CD4-positive, alpha-beta T cell treated with Interleukin-21 for 1 hour (primary cell): ENCODE measurements around the gene COL4A2.

Experiments used
- DNase-seq: peaks from one replicate; pipeline ENCODE4 v3.0.0-alpha.2; 2020

COL4A2 gene

DNA sequence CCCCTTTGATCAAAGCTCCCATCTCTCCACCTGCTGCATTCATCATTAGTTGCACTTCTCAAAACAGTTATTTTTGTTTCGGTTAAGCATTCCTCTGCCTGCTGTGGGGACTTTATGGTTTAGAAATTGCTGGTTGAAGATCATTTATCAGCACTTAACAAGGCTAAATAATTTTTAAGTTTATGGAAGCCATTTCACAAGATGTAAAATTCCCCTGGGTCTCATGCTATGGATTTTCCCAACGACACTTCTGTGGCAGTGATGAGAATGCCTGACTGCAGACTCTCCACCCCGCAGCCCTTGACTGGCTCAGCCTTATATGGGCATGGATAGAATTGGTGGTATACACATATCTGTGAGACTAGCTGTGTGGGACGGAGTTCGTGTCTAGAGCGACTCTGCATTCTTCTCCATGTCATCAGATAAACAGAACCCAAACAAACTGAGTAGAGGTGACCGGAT lies 52.8 kb downstream of the COL4A2 start:
- DNase-seq, result no peak

DNA sequence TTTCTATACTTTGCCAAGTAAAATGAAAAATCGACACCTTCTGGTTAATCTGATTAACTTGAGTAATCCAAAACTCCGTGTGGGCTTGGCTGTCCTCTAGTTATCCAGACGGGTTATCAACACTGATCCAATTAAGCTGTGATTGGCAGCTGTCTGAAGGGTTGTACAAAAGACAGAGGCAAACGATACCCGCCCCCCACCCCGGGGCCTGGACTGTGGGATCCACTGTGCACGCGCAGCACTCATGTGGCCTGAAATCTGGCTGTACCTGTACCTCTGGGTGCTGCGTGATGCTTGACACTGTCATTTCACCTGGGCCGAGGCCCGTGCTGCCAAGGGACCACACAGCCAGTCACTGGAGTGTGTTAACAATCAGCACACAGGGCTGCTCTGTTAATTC lies 53.5 kb downstream of the COL4A2 start:
- DNase-seq, result no peak

DNA sequence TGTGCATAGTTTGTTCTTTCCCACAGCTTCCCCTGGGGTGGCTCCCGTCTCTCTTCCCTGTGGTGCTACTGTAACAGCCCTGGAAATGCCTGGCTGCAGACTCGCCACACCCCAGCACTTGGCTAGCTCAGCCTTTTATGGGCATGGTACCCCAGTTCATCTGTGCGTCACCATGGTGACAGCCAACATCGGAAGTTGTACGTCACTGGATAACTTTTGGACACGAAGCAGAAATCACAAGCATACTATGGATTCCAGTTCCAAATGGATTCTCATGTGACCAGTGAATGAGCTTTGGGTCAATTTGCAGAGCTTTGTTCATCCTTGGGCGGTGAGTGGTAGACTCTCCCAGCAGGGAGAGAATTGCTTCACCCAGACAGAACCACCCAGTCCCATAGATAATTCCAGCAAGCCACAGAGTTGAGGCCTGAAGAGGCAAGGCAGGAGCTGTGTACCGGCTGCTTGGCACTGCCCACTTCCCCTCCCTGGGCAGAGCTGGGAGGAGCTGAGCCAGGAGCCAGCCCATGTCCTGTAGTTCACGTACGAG lies 54.4 kb downstream of the COL4A2 start:
- DNase-seq, result no peak

DNA sequence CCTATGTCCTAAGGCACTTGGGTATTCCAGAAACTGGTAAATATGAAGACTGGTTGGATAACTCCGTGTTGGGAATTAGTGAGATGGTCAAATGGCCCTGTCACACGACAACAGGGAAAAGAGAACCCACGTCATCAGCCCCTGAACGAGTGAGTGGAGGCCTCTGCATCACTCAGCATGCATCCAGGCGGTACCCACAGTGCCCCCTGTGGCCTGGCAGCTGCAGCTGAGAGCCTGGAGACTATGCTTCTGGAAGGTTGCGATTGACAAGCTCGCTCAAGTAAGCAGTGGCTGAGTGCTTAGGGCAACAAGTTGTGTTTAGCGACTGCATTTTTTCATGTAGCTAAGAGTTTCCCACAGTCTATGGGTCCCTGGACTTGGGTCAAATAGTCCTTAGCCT lies 55.9 kb downstream of the COL4A2 start:
- no peak for DNase-seq

DNA sequence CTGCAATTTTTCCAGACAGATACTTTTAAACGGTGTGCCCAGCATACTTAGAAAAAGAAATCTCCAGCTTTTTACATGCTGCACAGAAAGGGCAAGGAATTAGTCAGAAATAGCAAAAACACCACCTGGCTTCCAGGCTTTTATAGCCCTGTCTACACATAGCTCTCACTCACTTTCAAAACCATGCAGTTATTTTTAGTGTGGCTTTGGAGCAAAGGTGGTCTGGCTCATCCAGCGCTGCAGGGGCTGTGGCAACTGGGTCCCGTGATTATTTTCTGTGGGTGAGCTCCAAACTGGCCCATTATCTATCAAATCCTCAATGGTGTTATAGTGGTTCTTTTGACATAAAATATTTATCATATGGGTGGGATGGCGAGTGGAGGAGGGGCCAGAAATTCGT lies 57.0 kb downstream of the COL4A2 start:
- no peak for DNase-seq

DNA sequence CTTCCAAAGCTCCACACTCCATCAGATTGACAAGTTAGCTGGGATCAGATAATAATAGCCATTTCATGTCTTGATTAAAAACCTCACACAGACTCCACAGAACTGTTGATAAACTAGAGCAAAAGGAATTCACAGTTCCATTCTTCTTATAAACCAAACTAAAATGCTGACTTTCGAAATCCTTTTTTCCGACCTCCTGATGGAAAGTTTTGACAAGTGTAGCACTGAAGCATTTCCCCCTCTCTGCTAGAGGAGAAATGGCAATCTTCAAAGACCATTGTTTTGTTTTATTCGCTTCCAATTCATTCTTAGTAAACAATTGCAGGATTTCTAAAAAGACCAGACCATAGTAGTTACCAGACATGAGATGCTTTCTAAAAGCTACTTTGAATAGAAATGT lies 58.8 kb downstream of the COL4A2 start:
- DNase-seq, result no peak

DNA sequence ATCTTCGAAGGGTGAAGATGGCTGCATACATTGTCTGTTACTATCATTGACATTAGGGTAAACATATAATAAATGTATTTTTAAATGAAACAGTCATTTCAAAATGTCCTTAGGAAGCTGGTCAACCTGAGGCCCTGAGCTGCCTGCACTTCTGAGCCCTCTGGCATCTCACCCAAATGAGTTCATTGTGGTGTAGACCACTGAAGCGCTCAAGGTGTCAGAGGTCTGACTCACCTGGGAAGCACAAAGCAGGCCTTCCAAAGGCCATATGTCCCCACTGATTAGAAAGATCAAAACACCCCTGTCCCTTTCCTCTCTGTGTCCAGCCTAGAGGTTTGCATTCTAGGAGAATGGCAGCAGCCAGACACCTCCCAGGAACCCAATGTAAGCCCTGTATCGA lies 59.6 kb downstream of the COL4A2 start:
- DNase-seq, result no peak

DNA sequence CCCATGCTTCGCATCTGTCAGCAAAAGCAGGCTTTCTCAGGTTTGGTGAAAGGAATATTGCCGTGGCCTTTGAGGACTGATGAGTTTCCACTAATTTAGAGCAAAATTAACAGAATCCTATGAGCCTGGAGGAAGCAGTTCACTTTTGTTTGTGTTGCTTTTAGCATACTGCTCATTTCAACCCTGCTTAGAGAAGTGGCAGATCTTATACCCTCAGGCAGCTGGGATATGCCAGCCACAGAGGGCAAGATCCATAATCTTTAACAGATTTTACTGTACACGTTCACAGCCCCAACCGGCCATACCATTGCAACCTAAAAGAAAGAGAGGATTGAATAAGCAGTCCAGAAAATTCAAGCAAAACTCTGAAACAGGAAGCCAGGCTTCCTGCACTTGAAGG lies 60.5 kb downstream of the COL4A2 start:
- DNase-seq, result no peak

DNA sequence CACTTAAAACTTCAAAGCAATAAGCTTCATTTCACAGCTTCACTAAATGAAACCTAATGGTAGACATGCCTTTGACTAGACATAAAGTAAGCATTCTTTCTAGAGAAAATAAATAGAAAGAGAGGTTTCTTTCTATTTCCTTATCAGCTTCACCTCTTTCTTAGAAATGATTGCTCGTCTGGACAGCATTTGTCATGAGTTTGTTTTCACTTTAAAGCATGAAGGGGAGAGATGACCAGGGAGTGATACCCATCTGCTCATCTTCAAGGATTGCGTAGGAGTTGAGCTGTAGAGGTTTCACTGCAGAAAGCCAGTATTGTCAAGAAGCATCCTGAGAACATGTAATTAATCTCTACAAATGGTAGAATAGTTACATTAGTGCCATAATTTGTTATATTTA lies 61.3 kb downstream of the COL4A2 start:
- DNase-seq, result no peak

DNA sequence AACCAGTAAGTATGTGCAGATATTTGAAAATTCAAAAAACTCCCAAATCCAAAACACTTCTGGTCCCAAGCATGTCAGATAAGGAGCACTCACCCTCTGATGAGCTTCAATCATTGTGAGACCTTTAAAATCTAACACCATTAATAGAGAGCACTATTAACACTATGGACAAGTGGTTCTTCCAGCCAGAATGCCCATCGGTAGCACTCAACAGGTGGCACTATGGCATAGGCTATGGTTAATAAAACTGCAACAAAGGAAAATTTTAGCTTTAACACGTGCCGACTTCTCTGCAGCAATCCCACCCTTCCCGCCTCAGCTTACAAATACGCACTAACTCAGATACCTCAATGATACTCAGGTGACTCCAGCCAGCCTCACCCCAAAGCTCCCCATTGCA lies 62.3 kb downstream of the COL4A2 start:
- no peak for DNase-seq

DNA sequence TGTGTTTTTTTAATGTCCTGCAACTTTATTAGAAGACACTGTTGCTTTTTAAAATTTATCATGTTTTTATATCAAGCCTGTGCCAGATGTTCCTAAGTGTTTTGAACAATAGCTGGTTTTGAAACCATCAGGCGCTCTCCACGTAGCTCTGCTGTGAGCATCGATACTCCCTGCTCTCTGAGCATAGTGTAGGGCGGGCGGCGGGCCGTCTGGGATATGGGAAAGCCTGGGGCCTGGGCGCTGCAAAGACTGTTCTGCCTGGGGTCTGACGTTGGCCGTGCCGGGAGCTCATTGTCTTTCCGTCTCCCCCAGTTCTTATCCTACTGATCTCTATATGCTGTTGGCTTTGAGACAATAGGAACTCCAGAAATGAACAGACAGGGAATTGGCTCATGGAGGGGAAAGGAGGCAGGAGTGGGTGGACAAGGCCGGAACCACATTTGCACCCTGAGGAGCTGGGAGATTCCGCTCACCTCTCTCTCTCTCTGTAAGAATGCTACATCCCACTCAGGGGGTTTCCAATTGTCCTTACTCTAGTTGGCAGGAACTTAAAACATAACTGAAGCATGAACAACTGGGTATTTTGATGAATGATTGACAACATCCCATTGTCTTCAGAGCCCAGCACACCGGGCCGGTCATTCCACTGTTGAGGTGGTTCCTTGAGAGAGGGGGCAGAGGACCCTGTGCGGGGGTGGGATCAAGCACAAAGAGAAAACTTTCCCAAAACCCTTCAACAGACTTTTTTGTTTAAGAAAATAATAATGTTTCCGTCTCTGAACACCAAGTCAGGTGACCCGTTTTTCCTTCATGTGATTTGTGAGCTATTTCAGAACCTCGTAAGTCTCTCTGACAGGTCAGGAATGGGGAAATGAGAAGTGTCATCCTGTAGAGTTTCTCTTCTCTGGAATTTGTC lies 64.7 kb downstream of the COL4A2 start:
- no peak for DNase-seq

DNA sequence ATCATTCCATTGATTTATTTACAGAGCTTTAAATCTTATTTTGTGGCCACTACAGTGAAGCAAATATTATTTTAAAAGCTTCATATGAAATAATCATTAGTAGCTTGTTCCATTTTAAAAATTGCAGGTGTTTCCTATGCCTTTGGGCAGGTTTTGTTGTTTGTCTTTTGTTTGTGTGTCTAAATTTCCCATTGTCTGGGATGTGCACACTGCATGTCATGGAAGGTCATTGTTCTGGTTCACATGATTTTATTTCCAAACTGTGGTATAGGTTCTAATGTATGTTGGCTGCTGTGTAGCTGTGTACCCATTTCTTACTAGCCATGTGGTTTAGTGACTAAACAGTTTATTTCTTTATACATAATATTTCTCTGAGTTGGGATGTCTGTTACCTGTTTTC lies 65.6 kb downstream of the COL4A2 start:
- DNase-seq, result no peak

DNA sequence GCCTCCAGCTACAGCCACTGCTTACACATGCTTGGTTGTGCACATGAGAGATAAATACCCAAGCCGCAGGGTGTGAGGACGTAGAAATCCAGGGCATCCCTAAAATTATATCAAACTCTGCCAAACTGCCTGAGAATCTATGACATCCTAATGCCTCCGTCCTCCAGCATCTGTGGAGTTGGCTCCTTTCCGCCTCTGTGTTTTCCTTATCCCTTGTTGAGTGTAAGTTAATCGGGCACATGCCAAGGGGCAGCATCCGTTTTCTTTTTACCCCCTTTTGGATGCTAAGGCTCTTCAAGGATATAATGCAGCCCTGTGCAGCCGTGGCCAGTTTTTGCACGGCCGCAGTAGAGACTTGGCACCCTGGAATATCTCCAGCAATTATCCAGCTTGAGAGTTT lies 66.5 kb downstream of the COL4A2 start:
- DNase-seq, result no peak

DNA sequence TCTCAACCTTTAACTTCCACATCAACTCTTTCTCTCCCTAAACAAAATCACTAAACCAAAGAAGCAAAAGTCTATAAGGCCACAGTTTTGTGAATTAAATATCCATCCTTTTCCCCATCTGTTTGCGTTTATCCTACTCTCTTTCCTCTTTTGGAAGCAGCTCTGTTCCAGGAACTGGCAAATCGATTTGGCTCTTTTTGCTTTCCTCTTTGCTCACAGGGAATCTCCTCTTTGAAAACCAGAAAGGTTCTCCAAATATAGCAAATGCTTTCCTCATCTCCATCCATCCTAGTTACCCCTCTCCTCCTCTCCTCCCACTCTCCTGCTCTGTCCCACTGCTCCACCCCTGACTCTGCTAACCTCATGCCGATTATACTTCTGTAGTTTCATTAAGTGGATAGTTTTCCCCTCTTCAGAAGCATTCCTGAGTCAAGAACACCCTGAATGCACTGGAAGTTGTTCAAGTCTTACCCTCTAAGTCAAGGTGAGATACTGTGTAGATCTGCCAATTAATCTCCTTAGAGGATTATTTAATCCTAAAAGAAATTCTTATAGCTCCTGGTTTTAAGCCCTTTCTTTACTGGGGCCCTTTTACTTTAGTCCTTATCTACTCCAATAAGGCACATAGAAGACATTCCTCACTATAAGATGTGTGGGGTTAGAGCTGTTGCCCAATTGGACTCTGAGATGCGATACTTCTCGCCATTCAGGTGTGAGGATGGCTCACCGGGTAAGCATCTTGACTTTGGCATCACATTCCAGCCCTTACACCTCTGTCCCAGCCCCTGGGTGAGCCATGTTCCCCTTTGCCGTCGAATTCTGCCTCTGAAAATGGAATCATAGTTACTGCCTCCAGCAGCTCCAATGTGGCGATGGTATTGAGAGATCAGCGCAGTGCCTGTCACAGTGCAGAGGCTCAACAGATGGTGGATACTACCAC lies 67.6 kb downstream of the COL4A2 start:
- DNase-seq, result no peak

DNA sequence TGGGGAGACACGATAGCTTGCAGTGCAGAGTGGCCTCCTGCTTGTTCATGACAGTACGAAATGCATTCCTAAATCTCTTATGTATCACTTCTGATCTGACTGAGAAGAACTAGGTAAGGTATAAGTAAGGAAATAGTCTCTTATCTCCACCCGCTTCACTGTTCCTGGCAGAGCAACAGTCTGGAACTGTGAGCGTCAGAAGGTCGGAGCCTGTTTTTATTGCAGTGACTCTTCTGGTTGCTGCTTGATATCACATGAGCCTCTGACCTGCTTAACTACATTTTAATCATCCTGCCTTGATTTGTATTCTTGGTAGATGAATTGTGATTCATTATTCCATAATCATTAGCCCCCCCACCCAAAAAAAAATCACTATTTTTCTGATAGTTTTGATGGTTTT lies 69.0 kb downstream of the COL4A2 start:
- no peak for DNase-seq

DNA sequence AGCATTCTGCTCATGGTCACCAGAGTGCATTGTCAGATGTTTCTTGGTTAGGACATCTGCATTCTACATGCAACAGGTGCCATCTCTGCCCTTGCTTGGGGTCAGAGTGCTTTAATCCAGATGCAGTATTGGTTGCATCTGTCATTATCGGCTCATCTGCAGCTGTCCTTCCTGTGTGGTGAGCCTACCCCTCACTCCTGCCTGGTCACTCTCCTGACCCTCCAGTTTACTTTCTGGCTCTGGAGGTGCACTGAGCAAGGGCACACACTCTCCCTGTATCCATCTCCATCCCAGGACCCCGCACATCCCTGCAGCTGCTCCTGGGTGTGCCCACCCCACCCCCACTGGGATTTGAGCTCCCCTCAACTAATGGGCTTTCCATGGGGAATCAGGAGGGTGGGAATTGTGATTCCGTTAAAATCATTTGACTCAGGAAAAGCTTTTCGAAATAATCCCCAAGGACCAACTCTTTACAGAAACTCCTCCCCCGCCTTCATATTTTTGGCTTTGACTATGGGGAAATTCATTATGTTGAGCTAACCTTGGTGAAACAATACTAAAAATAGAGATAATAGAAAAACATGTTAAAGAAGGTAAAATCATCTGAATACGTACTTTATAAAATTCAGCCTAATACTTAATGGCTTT lies 70.2 kb downstream of the COL4A2 start:
- DNase-seq, result no peak

DNA sequence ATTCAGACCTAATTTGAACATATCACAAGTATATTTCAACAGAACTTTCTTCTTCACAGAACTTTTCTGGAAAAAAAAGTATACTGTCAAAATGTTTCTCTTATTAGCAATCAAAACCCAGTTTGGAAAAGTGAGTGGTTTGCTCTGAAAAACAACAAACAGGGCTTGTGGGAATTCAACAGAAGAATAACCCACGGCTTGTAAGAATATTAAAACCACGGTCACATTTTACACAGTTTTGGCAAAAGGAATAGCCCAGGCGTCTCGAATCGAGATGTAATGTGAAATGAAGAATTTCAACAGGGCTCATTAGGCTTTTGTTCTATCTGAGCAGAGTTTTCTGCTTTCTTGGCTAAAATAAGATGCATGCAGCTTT lies 70.7 kb downstream of the COL4A2 start:
- no peak for DNase-seq

DNA sequence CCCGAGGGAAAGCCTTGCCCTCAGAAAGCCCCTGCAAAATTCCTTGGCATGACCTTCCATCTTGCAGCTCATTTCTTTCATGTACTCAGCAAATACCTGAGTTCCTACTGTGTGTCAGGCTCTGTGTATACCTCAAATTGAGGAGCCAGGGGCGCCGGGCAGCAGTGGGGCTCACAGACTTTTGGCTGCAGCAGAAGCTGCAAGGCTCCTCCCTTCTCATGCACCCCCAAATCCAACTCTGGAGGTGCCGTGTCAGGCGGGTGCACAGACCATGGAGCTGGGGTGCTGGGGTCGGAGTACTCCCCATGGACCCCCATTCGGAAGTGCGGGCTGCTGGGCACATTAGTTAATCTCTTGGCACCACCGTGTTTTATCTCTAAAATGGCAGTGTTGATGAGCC lies 72.3 kb downstream of the COL4A2 start:
- no peak for DNase-seq

DNA sequence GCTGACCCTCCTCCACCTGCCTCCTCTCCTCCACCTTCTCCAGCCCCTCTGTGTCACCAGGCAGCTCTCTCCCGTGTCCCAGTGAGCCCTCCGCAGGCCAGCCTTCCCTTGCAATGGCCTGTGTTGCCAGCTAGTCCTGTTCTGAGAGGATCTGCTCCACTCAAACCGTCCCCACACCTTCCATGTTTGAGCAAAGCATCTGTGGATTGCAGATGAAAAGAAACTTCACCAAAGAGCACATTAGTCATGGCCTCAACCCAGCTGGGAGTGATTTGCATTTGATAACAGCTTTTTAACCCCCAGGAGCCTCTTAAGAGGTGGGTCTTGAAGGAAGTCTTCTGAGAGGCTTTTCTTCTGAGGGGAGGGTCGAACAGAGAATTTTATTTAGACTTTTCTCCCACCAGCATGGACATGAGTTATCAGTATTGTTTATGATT lies 72.8 kb downstream of the COL4A2 start:
- DNase-seq, result no peak

DNA sequence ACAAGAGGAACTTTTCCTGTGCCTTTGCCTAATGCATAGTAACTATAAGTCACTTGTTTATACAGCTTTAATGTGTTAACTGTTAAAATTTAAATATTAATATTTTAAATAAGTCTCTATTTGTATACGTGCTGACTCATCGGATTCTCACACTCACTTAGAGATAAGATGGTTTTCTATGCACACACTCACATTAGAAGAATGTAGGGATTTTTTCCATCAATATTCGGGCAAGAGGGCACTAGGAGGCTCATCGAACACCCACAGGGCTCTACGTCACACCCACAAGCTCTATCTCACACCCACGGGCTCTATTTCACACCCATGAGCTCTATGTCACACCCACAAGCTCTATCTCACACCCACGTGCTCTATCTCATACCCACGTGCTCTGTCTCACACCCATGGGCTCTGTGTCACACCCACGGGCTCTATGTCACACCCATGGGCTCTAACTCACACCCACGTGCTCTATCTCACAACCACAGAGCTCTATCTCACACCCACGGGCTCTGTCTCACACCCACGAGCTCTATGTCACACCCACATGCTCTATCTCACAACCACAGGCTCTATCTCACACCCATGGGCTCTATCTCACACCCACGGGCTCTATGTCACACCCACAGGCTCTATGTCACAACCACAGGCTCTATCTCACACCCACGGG lies 73.4 kb downstream of the COL4A2 start:
- DNase-seq, result no peak

DNA sequence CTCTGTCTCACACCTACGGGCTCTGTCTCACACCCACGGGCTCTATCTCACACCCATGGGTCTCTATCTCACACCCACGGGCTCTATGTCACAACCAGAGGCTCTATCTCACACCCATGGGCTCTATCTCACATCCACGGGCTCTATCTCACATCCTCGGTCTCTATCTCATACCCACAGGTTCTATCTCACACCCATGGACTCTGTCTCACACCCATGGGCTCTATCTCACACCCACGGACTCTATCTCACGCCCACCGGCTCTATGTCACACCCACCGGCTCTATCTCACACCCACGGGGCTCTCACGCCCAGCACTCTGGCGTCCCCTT lies 73.9 kb downstream of the COL4A2 start:
- DNase-seq, result no peak

DNA sequence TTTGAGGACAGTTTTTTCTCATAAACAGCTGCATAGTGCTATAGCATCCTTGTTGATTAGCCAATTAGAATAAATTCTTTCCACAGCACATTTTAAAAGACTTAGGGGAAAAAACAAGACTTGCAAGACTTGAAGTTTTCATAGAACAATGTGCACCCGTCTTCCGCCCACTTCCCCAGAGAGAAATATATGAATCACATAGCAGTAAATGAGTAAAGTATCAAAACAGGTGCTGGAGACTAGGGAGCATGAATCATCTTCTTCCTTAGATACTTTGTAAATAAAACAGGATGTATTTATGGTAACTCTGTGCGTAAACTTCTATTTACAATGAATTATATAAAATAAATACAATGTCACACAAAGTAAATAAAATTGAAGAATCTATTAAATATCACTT lies 75.1 kb downstream of the COL4A2 start:
- DNase-seq, result no peak

DNA sequence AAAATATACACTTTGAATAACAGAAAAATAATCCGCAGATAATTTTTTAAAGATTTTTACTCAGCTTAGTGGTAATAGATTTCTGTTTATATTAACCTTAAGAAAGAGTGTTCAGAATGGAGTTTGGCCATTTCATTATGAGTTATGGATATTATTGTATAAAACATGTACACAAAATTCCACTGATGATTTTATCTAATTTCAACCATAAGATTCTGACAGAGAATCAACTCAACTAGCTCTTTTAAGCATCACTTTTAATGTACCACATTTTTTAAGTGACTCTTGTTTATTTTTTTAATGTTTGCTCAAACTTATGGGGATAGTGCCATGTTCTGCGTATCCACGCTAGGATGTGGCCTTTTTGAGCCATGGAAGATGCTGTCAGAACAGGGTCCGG lies 75.7 kb downstream of the COL4A2 start:
- no peak for DNase-seq
